Endometrium (tissue), 2 donors: ENCODE results near the gene SH2D4B.

Experiments
- FAIRE-seq: peaks from 2 replicates; lab custom pipeline; 2012; peaks lifted over from hg19 to GRCh38; lab: Jason Lieb, UNC
- donor health status: control.
- donor health status: control.

The SH2D4B gene

DNA sequence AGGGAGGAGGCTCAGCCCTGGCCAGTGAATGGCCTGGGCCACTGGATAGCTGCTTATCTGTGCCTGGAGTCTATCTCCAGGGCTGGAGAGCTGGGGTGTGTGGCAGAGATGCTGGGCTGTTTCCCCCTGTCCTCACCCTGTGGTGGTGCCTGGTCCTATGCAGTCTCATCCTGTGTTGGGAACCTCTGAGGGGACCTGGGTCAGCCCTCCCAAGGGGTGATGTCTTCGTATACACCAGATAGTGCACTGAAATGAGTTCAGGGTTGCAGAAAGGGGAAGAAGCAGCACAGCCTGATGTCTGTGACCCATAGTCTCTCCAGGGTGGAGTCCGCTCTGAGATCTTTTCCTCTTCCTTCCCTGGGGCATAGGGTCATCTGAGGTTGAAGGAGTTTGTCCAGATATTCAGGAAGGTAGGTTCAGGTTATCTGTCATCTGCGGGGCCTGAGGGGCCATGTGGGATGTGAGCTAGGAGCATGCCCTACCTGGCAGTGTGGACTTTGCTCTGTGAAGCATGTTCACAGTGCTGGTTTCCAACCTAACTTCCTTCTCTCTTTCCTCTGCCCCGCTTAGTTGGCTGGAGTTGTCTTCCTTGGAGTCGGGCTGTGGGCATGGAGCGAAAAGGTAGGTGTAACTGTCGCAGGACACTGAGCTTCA, 33.4 kb upstream of the SH2D4B start:
- FAIRE-seq: no peak

DNA sequence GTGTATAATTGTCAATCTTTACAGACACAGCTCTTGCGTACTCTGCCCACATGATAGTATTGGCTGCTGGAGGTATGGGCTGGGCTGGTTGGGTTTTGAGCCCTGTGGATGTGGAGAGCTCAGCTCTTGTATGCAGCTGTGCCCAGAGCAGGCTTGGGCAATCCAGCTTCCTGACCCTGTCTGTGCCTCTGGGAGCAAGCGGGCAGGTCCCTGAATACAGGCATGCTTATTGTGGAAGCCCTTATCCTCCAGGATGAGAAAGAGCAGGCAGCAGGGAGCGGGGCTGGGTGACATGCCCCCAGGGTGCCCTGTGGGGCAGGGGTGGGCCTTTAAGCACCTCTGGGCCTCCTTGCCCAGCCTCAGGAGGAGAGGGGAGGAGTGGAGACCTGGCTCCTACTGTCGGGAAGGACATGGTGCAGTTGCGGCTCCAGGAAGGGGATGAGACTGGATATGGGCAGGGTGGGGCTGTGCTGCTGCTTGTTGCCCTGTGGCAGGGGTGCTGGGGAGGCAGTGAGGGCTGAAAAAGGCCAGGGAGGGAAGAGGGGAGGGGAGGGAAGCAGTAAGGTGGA, 32.7 kb upstream of the SH2D4B start:
- no peak for FAIRE-seq

DNA sequence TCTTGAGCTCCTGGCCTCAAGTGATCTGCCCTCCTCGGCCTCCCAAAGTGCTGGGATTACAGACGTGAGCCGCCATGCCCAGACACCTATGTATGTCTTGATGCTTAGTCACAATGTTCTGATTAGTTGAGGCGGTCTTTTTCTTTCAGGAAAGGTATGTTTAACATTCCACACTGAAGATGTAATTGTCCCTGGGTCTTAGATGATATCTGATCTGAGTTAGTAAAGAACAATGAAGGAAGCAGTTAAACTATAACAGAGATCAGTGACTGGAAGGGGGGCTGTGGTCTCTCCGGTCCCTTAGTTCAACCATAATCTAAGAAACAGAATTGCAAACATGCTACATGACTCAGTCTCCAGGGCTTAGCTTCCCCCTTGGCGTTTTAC, 31.5 kb upstream of the SH2D4B start:
- no peak for FAIRE-seq

DNA sequence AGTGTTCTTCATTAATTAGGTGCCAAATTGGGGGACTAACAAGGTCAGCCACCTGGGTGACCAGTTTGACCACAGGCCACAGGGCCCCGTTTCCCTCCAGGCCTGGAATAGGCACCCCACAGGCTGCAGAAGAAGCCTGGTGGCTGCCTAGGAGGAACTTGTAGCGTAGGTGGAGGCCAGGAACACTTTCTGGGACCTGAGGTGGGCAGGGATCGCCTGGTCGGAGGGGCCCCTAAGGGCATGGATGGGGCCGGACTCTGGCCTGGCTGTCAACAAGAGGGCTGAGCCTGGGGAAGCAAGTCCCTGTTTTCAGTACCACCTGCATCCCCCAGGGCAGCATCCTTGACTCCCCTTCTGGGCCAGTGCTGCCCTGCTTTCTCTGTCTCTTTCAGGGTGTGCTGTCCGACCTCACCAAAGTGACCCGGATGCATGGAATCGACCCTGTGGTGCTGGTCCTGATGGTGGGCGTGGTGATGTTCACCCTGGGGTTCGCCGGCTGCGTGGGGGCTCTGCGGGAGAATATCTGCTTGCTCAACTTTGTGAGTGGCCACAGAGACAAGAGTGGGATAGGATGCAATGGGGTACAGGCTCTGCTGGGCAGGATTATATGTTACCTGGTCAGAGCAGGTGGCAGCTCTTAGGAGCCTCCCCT, 30.7 kb upstream of the SH2D4B start:
- no peak for FAIRE-seq

DNA sequence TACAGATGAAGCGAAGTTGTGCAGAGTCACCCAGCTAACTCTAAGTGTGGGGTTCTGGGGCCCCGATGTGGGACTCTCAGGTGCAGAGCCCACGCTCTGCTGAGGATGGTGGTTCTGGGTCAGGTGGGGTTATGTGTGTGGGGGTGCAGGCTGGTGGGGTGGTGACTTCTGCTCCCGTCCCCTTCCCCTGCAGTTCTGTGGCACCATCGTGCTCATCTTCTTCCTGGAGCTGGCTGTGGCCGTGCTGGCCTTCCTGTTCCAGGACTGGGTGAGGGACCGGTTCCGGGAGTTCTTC, 28.6 kb upstream of the SH2D4B start:
- no peak for FAIRE-seq

DNA sequence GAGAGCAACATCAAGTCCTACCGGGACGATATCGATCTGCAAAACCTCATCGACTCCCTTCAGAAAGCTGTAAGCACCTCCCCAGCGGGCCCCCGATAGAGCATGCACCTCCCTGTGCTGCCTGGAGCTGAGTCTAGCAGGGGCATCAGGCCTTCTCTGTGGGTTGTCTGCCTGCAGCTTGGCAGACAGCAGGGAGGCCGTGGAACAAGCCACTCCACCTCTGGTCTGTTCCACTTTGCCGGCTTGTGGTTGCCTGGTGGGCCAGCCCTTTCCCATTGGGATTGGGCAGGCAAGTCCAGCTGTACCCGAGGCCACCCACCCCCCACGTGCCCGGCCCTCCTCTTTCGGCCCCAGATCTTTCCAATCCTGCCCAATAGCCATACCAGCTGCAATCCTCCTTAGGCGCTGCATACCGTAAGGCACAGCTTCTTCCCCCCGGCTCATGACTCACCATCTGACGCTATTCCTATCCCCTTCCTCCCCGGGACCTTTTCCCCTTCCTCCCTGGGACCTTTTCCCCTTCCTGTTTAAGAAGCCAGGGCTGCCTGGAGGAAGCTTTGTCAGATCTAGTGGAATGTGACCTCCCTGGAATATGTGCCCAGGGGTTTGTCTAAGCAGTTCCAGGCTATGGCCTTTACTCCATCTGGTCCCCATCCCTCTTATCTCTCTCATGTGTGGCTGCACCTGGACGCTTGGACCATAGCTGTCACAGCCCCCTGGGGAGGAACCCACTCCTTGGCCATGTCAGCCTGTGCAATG, 28.1 kb upstream of the SH2D4B start:
- no peak for FAIRE-seq

DNA sequence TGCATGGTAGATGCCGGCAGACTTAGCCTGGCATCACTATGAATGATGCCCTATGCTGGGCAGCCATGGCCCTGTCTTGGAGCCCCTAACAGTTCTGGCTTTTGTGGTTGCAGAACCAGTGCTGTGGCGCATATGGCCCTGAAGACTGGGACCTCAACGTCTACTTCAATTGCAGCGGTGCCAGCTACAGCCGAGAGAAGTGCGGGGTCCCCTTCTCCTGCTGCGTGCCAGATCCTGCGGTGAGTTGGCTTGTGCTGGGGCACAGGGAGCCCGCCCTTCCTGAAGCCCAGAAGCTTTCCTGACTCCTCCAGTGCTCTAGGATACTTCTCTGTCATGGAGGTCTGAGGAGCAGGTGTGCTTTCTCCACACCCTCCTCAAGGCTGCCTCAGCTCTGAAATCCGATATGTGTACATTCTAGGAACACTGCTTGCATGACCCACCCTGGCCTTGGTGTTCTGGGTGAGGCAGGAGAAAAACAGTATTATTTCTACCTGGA, 25.6 kb upstream of the SH2D4B start:
- FAIRE-seq: no peak

DNA sequence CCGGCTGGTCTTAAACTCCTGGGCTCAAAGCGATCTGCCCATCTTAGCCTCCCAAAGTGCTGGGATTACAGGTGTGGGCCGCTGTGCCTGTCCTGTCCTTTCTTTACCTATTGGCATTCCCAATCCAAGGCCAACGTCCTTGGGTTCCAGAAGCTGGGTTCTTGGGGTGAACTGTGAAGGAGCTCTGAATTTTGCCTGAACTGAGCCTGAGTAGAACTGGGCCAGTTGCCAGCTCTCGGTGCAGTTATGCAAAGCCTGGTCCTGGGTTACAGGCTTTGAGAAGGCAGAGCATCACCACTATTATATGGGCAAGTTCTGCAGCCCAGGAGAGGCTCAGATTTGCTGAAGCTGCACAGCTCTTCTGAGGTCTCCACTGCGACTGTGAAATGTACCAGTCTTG, 24.6 kb upstream of the SH2D4B start:
- no peak for FAIRE-seq

DNA sequence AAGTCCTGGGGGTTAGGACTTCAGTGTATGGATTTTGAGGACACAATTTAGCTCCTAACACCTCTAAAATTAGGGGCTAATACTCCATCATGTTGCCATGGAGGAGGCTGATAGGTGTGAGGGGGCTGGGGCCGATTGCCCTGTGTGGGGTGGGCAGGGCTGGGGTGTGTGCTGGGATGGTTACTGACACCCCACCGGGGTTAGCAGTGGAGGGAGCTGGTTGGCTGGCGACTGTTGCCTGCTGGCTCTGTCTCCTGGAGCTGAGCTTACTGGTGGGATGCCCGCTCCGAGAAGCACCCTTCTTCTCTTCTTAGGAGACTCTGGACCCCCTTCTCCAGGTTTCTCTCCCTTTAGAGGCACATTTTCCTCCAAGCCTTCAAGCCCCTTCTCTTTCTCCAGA, 22.2 kb upstream of the SH2D4B start:
- FAIRE-seq: no peak

DNA sequence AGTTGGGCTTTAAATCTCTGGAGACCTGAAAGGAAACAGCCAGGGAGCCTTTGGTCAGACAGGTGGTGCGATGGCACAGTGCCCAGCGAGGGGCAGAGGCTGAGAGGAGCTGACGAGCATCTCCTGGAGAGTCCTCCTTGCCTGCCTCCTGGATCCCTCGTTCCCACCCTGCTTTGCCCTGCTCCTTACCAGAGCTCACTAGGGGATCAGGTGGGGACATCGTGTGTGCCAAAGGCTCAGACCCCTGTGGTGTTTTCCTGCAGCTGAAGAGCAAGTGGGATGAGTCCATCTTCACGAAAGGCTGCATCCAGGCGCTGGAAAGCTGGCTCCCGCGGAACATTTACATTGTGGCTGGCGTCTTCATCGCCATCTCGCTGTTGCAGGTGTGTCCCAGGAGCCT, 21.8 kb upstream of the SH2D4B start:
- no peak for FAIRE-seq

DNA sequence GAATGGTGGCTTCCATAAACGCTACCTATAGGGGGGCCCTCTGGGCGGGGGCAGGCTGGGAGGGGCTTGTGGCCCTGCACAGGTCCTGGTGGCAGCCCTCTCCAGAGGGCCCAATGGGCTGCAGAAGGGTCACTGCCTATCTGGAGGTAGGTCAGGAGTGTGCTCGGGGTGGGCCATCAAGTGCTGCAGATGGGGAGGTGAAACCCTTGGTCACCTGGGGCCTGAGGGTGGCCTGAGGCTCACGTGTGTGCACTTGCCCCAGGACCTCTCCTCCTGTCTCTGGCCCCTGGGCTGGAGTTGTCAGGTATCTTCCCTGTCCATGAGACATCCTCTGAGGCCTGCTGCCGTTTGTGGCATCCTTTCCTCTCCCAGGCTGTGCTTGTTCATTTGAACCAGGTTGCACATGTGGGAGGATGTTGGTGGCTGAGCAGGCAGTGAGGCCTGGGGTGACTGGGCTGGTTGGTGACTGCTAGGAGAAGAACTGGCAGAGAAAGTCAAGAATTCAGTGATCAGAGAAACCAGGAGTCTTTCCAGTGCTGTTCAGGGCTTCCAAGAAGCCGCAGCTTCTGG, 21.1 kb upstream of the SH2D4B start:
- no peak for FAIRE-seq

DNA sequence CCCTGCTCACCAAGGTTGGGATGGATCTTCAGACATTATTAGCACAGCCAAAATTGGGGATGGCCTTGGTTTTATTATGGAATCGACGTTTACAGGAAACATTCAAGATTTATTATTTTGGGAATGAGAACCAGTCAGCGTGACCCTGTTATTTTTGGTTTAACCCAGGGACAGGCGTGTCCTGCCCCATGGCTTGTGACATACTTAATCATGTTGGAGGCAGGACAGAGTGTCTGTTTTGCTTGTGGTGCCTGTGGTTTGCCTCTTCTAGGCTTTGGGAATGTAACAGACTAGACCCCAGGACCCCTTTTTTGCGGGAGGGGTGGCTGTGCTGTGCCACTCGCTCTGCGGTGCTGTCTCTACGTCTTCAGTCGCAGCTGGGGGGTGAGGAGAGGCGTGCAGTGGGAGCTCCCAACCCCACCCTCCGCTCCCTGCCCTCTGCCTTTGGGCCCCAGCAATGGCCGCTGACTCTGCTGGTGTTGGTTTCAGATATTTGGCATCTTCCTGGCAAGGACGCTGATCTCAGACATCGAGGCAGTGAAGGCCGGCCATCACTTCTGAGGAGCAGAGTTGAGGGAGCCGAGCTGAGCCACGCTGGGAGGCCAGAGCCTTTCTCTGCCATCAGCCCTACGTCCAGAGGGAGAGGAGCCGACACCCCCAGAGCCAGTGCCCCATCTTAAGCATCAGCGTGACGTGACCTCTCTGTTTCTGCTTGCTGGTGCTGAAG, 20.1 kb upstream of the SH2D4B start:
- FAIRE-seq: no peak

DNA sequence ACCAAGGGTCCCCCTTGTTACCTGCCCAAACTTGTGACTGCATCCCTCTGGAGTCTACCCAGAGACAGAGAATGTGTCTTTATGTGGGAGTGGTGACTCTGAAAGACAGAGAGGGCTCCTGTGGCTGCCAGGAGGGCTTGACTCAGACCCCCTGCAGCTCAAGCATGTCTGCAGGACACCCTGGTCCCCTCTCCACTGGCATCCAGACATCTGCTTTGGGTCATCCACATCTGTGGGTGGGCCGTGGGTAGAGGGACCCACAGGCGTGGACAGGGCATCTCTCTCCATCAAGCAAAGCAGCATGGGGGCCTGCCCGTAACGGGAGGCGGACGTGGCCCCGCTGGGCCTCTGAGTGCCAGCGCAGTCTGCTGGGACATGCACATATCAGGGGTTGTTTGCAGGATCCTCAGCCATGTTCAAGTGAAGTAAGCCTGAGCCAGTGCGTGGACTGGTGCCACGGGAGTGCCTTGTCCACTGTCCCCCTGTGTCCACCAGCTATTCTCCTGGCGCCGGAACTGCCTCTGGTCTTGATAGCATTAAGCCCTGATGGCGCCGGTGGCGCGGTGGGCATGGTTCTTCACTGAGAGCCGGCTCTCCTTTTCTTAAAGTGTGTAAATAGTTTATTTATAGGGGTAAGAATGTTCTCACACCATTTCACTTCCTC, 19.4 kb upstream of the SH2D4B start:
- FAIRE-seq: no peak

DNA sequence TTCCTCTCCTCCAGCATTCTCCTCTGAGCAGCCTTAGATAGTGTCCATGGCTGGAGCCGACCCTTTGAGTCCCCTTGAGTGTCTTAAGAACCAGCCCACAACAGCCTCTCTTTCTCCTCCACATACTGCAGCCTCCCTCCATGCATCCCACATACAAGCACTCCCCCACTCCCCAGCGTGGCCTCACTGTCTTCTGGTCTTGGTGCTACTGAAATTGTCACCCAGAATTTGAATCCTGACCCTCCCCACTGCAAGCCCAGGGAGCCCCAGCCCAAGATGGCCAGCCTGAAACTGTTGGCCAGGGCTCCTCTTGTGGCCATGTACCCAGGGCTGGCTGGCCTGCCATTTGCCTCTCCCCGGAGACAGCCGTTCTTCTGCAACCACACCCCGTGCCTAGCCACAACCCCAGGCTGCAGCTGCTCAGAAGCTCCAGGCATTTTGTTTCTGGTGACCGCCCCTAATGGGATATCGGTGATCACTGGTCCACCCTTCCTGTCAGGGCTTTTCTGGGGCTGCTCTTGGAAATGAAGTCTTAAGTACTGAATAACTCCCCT, 18.8 kb upstream of the SH2D4B start:
- FAIRE-seq: no peak

DNA sequence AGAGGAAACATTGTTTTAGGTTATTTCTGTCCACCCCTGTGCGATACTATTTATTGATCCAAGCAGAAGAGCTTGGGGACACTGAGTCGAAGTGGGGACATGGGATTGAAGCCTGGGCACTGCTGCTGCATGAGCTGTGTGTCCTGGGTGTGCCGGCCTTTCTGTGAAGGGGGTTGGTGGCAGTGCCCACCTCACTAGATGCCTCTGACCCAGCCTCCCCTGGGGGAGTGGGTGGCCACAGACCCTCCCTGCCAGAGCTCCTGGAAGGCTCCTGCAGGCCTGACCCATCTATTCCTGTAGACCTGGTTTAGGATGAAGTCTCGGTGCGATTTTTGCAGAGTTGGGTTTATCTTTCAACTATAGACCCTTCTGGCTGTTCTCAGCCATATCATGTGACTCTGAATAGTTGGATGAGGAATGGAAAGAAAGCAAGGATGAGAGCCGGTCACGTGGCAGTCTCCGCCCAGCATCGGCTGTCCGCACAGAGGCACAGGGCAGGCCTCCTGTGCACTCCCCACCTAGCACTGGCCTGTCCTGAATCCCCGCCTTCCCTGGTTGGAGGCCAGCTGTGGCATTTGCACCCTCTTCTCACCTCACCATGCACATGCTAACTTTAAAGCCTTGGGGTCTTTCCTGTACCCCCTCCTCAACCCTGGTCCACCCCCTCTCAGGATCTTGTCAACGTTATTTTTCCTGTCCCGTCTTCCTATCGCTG, 17.6 kb upstream of the SH2D4B start:
- FAIRE-seq: no peak

DNA sequence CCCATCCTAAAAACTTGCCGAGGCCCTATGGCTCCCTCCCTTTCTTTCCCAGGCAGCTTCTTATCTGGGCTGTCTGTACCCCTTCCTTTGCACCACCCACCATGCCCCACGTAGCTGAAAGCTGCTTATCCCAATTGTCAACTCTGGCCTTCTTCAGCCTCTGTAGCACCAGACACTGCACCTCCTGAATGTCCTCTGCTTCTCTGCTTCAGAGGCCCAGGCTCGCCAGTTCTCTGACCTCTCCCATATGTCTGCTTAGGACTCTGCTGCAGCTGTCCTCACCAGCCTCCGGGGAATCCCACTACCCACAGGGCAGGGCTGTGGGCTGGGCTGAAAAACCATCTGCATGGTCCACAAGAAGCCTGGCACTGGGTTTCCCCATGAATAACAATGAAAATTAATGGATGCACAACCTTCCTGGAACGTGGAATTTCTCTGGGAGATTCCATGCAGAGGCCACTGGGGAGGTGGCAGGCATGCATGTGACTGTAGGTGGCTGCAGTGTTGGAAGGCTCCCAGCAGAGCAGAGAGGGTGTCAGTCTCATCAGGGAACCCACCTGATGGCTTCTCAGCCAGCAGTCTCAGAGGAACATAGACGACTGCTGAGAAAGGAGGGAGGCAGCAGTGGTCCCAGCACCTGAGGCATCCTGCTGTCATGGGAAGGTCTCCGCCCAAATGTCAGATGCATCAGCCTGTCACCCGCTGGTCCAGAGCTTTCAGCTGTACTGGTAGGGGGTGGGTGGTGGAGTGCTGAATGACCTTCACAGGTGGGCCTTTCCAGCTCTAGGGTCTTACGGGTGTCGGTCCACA, 16.8 kb upstream of the SH2D4B start:
- no peak for FAIRE-seq

DNA sequence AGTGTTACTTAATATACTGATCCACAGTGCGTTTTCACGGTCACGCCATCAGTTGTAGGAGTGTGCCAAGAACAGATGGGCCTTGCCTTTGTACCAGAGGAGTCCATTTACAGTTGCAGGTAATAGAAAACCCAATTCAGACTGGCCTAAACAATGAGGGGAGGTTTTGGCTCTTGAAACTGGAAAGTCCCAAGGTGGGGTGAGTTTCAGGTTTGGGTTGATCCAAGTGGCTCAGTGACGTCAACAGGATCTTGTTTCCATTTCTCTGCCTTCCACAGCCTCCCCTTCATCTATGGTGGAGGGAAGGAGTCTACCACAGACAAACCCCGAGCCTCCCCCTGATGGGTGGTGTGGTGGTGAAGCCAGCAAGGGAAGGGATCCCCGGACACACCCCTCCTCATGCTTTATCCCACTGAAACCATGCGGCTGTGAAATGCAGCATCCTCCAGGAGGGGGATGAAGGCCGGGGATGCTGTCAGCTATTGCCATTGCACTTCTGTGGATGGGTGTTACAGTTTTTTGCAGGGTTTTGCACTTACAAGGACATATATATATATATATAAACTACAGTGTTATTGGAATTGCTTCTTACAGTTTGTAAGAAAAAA, 14.8 kb upstream of the SH2D4B start:
- FAIRE-seq: no peak

DNA sequence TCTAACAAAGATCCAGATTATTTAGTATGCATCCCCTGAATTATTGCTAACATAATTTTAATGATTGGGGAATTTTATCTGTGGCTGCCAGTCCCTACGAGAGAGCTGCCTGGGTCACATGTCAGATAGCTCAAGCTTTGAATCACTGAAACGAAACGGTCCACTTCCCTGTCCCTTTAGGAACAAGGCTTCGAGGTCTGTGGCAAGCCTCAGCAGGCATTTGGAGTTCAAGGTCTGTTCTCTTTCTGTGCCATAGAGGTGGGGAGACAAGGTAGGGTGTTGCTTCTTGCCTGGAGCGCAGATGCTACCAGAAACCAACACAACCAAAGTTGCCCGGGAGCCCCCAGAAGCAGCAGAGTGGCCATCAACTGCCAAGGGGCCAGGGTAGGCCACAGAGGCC, 13.9 kb upstream of the SH2D4B start:
- FAIRE-seq: no peak

DNA sequence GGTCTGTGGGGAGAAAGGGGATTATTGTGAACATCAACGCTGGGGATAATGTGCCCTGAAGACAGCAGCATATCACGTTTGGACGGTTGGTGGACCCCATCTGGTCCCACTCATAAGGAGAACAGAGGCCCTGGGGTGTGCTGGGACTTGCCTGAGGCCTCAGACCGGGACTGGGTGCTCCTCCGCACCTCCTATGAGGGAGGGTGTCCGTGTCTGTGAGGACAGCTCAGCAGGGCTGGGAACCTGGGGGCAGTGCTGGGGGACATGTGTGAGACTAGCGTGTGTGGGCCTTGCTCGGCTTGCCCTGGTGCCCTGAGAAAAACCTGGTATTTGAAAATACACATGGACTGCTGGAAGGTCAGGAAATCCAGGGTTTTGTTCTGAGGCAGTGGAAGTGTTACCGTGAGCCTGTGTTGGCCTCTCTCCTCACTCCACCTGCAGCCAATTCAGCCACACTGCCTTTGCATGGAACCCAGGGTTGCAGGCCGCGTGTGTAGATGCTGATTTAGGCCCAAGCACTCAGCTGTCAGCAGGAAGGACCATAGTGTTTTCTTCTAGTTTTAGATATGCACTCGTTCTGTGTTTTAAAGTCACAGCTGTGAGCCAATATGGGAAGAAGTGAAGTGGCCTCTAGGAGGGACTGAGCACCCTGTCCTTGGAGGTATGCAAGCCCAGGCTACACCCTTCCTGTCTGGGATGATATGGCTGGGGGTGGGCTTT, 13.4 kb upstream of the SH2D4B start:
- no peak for FAIRE-seq
